CD4-positive, alpha-beta T cell treated with Interleukin-6 for 4 hours (primary cell): ENCODE measurements around the gene TAF4B.
"Not testable (repeated sequence)": the region's sequence is repeated elsewhere in the genome, so short reads cannot be mapped to it uniquely, and the experiment has no call there.

Experiments used
- DNase-seq: peaks from one replicate; pipeline ENCODE4 v3.0.0-alpha.2; 2020; ENCODE audit warnings: mixed read lengths

The TAF4B gene

DNA sequence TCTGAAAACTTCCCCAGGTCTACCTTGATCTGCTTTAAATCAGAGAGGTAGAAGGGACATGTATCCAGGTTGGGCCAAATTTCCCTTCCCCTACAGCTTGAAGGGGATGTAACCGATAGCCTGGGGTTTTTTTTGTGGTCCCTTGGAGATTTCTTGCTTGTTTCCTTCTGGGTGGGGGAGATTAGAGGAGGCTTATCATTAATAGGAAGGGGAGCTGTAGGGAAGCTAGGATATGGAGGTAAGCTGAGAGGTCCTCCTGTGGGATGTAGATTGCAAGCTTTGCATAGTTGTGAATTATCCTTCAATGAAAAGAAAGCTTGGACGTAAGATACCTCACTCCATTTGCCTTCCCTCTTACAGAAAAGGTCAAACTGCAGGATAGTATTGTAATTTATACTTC lies 11.1 kb downstream of the TAF4B start:
- not testable (repeated sequence) for DNase-seq

DNA sequence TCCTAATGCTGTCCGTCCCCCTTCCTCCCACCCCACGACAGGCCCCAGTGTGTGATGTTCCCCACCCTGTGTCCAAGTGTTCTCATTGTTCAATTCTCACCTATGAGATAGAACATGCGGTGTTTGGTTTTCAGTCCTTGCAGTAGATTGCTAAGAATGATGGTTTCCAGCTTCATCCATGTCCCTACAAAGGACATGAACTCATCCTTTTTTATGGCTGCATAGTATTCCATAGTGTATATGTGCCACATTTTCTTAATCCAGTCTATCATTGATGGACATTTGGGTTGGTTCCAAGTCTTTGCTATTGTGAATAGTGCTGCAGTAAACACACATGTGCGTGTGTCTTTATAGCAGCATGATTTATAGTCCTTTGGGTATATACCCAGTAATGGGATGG lies 12.5 kb downstream of the TAF4B start:
- DNase-seq: not testable (repeated sequence)

DNA sequence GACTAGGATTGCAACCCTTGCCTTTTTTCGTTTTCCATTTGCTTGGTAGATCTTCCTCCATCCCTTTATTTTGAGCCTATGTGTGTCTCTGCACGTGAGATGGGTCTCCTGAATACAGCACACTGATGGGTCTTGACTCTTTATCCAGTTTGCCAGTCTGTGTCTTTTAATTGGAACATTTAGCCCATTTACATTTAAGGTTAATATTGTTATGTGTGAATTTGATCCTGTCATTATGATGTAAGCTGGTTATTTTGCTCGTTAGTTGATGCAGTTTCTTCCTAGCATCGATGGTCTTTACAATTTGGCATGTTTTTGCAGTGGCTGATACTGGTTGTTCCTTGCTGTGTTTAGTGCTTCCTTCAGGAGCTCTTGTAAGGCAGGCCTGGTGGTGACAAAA lies 16.1 kb downstream of the TAF4B start:
- not testable (repeated sequence) for DNase-seq

DNA sequence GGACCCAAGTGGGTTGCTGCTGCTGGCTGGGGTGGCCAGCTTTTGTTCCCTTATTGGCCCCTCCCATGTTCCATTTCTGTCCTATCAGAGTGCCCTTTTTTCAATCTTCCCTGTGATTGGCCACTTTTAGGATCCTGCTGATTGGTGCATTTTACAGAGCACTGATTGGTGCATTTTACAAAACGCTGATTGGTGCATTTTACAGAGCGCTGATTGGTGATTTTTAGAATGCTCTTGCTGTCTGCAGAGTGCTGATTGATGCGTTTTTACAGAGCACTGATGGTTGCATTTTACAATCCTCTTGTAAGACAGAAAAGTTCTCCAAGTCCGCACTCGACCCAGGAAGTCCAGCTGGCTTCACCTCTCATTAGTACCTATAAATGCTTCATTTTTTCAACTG lies 19.2 kb downstream of the TAF4B start:
- DNase-seq: not testable (repeated sequence)

DNA sequence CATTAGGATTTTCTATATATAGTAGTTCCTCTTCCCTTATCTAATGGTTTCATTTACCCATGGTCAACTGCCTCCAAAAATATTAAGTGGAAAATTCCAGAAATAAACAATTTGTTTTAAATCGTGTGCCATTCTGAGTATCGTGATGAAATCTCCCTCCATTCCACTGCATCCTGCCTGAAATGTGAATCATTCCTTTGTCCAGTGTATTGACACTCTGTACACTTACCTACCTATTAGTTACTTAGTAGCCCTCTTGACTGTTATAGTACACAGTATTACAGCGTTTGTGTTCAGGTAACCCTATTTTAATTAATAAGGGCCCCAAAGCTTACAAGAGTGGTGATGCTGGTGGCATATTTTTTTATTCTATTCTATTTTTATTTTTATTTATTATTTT lies 26.2 kb downstream of the TAF4B start:
- no peak for DNase-seq

DNA sequence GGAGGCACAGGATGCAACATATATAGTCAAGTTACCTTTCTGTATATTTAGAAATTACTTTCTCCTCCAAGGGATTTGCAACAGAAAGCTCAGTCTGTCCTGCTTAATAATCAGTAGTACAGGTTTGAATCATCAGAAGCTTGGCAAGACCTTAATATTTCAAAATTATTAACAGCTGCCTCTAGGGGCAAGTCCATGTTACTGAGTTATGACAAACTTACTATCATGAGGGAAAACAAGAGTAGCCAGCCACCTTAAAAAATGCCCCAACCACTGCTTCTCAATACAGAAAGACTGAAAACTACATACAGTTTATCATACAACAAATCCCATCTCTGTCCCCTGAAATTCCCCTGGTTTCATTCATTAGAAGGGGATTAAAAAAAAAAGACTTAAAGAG lies 28.6 kb downstream of the TAF4B start:
- not testable (repeated sequence) for DNase-seq

DNA sequence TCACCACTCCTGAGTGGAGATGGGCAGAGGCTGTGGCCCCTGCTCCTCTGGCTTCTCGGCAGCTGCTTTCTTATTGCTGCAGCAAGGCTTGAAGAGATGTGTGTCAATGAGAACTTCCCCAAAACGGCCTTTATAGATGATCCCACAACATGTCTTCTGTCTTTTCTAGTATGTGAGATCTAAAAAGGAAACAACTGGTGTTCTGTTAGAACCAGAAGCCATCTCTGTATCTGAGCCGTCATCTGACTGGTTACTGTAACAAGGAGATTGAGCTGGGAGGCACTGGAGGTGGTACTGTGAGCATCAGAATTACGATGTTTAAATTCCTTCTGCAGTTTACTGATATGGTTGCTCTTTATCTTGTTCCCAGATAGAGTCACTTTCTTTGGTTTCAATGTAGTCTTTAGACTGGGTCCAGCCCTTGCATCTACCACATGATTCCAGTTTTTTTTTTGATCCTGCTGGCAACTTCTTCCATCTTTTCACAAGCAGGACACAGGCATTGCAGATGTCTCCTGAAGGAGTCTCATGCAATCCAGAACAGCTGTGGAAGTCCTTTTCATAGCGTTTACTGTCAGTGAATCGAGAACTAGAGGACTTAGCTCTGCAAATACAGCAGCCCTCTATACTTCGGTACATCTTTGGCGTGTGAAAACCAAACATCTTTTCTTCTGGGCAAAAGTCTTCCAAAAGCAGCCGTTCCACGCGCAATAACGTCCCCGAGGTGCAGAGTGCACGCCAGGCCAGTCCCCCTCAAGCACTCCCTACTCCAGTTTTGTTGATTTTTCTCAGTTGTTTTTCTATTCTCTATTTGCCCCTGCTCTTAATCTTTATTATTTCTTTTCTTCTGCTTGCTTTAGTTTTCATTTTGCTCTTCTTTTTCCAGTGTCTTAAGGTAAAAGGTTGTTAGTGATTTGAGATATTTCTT lies 29.7 kb downstream of the TAF4B start:
- DNase-seq: no peak

DNA sequence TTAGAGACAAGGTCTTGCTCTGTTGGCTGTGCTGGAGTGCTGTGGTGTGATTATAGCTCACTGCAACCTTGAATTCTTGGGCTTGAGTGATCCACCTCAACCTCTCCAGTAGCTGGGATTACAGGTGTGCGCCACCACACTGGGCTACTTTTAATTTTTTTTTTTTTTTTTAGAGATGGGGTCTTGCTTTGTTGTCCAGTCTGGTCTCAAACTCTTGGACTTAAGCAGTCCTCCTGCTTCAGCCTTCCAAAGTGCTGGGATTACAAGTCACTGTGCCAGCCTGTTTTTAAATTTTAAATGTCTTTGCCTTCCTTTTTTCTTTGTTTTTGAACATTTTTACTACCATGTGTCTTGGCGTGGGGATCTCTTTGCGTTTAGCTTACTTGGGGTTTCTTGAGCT lies 32.5 kb downstream of the TAF4B start:
- no peak for DNase-seq

DNA sequence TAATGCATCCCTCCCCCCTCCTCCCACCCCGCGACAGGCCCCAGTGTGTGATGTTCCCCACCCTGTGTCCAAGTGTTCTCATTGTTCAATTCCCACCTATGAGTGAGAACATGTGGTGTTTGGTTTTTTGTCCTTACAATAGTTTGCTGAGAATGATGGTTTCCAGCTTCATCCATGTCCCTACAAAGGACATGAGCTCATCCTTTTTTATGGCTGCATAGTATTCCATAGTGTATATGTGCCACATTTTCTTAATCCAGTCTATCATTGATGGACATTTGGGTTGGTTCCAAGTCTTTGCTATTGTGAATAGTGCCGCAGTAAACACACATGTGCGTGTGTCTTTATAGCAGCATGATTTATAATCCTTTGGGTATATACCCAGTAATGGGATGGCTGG lies 33.2 kb downstream of the TAF4B start:
- DNase-seq: not testable (repeated sequence)

DNA sequence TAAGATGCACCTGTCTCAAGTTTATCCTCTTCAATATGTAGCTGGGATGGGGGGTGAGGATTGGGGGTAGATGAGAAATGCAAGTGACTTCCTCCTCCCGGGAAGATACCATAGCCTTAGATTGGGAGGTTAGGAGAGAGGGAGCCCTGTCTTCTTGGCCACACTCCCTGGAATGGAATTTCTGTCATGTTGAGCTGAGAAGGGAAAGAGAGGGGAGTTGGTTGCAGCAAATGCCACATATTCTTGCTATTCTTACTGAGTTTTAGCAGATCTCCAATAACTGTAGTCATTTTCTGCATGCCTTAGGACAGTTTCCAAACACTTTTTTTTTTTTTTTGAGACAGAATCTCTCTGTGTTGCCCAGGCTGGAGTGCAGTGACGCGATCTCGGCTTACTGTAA lies 35.9 kb downstream of the TAF4B start:
- no peak for DNase-seq

DNA sequence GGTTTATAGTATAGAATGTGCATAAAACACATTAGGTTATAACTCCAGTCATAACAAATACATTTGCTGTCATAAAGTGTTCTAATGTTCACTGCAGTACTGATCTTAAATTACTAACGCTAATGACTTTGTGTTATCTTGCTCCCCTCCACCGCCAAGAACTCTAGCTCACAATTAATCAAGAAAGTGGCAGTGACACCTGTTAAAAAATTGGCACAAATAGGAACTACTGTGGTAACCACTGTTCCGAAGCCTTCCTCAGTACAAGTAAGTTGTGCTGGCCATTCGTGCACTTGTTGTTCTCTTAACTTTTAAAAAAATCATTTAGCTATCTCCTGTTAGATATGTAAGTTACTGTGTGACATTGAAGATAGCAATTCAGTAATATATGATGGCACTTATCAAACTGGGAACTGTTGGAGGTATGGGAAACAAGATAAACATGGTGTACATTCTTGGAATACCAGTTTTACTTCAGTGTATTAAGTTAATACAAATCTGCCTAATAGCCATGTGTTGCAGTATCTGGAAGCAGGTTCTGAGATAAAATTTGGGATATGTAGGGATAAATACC lies 41.2 kb downstream of the TAF4B start:
- DNase-seq: no peak

DNA sequence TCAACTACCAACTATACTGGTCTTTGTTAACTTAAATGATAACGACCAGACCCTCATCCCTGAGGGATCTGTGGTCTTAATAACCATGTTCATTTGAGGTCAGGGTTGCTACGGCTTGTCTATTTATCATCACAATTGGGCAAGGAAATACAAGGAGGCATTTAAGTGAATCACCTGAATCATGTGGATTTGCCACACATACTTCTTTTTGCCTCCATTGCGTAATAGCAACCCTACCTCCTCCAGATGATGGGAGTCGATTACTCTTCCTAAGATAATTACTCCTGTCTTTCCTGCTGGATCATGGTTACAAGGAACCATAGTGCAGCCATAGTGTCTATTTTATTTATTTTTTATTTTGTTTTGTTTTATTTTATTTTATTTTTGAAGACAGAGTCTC lies 42.2 kb downstream of the TAF4B start:
- DNase-seq: no peak

DNA sequence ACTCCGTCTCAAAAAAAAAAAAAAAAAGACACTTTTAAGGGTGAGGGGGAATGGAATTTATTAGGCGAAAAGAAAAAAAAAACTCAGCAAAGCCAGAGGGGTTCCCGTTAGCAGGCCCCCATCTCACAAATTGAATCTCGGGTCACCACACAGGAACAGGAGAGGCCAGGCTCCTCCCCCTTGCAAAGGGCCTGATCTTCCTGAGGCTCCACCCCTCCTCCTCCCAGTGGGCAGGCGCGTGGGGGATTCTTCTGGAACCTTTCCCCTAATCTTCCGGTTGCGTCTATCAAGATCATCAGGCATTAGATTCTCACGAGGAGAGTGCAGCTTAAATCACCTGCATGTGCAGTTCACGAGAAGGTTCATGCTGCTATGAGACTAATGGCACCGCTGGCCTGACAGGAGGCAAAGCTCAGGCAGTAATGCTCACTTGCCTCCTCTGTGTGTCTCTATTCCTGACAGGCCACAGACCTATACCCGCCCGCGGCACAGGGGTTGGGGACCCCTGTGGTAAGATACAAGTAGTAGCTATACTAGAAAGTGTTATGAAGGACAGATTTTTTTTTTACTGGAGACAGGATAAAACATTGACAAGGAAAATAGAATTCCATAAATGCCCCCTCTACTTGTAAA lies 45.8 kb downstream of the TAF4B start:
- DNase-seq: no peak

DNA sequence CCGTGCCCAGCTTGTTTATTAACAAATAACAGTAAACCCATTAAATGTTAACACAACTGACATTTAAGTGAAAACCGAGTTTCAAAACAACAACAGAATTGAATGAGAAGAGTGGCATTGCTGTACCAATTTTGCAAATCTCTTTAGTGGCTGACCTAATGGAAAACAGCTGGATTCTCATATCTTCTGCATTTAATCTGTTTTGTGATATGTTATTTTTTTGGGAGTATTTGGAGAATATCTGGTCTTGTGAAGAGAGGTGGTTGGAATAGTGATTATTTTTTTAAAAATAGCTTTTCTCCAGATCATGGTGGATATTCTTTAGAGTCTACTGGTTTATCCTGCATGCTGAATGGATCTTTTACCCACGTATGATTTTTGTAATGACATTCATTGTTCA lies 51.1 kb downstream of the TAF4B start:
- no peak for DNase-seq

DNA sequence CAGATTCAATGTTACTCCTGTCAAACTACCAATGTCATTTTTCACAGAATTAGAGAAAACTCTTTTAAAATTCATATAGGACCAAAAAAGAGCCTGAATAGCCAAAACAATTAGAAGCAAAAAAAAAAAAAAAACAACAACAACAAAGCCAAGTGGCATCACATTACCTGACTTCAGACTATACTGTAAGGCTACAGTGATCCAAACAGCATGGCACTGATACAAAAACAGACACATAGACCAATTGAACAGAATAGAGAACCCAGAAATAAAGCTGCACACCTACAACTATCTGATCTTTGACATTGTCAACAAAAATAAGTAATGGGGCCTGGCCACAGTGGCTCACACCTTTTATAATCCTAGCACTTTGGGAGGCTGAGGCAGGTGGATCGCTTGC lies 53.2 kb downstream of the TAF4B start:
- DNase-seq: no peak

DNA sequence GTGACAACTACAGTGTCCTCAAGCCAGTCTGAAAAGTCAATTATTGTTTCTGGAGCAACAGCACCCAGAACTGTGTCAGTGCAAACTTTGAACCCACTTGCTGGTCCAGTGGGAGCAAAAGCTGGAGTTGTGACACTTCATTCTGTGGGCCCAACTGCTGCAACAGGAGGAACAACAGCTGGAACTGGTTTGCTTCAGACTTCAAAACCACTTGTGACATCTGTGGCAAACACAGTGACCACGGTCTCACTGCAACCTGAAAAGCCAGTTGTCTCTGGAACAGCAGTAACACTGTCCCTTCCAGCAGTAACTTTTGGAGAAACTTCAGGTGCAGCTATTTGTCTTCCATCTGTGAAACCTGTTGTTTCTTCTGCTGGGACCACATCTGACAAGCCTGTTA lies 59.8 kb downstream of the TAF4B start:
- DNase-seq: no peak

DNA sequence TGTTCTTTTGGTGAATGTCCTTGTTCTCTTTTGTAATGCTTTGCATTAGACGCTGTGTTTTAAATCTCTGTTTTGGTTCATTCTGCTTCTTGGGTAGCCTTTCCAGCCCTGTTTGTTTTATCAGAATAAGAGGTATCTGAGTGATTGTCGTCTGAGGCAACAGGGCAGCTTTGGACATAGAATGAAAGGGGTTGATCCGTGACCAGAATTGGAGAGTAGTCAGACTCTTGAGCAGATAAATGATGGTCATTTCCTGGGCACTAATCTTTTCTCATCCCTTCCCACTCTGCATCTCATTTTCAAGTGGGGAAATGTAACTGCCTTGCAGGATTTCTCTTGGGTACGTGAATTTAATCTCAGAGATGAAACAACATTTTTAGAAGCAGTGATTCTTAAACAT lies 61.4 kb downstream of the TAF4B start:
- DNase-seq: no peak

DNA sequence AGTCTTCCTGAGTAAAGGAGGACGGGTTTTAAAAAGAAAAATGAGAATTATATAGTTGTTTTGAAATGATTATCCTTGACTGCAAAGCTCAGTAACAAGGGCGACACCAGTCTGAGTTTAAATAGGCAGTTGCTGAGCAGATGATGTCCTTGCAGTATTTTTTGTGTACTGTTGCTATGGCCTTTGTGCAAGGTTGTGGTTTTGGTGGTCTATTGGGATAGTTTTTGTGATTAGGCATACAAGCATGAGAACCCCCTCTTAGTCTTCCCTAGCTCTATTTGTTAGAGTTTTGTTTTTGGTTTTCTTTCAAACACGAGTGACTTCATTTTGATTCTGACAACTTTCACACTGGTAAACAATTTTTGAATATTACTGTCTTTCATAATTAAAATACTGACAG lies 64.1 kb downstream of the TAF4B start:
- no peak for DNase-seq

DNA sequence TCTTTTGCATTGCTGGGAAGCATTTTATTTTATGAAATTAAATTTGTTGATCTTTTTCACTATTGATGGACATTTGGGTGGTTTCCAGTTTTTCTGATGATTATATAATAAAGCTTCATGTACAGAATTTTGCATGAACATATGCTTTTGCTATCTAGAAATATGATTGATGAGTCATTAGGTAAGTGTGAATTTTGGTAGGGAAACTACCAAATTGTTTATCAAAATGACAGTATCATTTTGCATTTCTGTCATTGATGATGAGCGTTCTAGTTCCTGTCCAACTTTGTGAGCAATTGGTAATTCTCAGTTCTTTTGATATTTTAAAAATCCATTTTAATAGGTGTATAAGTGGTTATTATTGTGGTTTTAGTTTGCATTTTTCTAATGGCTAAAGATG lies 67.7 kb downstream of the TAF4B start:
- DNase-seq: no peak

DNA sequence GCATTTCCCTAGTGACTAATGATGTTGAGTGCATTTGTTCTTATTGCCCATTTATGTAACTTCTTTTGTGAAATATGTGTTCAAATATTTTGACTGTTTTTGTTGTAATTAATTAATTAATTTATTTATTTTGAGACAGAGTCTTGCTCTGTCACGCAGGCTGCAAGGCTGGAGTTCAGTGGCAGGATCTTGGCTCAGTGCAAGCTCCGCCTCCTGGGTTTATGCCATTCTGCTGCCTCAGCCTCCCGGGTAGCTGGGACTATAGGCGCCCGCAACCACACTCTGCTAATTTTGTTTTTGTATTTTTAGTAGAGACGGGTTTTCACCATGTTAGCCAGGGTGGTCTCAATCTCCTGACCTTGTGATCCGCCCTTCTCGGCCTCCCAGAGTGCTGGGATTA lies 71.9 kb downstream of the TAF4B start:
- DNase-seq: no peak

DNA sequence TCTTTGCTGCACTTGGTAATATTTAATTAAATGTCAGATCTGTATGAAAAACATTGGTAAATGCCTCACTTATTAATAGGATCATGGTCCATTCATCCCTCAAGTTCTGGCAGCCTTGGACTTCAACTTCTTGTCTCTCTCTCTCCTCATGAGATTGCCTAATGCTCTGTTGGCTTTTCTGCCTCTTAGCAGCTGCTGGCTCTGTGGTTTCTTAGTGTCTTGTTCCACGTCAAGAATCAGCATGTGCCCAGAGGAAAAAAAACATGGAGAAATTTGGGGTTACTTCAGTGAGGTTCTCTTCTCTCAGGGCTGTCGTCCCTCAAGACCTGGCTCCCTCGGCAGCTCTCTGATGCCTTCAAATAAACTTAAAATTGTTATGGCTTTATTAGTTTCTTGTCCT lies 75.4 kb downstream of the TAF4B start:
- no peak for DNase-seq

DNA sequence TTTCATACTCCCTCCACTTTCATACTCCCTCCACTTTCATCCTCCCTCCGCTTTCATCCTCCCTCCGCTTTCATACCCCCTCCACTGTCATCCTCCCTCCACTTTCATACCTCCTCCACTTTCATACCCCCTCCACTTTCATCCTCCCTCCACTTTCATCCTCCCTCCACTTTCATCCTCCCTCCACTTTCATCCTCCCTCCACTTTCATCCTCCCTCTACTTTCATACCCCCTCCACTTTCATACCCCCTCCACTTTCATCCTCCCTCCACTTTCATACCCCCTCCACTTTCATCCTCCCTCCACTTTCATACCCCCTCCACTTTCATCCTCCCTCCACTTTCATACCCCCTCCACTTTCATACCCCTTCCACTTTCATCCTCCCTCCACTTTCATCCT lies 77.0 kb downstream of the TAF4B start:
- DNase-seq: not testable (repeated sequence)

DNA sequence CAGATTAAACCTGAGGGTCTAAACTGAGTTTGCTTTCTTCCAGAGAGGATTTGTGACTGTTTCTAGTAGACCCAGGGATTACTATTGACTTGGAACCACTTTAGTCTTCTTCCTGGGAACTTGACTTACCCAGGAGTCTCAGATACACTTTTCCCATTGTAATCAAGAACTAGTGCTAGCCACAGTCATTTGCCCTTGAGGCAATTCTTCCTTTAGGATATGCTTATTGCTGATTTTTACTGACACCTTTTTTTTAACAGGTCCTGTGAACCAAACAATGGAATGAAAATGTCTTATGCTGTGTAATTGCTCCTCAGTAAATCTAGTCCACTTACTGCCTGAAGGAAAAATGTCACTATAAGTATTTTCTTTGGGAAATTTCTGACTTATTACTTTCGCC lies 78.3 kb downstream of the TAF4B start:
- no peak for DNase-seq

DNA sequence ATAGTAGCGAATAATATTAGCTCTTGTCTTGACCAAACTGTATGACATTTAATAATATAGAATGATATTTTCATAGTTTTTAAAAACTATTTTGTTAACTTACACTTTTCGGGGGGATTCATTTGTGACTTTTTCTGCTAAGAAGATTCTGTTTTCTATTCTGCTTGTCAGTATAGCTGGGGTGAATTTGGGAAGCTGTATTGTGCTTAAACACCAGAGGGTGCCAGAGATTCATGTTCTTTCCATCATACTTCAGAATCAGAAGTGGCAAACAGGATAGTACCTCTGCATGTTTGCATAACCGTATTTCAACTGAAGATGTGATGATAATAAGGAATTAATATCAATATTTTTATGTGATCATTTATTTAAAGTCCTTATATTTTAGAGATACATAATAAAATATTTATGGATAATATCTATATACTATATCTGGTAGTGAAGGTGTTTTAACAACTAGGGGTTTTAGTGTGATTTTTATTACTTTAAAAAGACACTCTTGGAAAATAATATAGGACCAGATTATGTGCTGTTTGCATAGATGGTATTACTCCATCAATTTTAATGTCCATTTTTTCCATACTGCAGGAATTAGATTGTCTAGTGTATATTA lies 81.0 kb downstream of the TAF4B start:
- DNase-seq: no peak
